Prostate gland (tissue), 2 donors: ENCODE measurements around the gene GALNTL6. TPM values are rescaled to one million over a fixed set of nuclear protein-coding genes. Genes with fewer than 3 reads are reported as not detected.

ENCODE experiments used
- DNase-seq: peaks from one replicate; pipeline ENCODE4 v3.0.0-alpha.2; 2019; ENCODE audit warnings: low spot score
- H3K27ac ChIP-seq, 2 donors: fragments of 200-600 bp; sonication (generic); 2 replicates each; pipeline ENCODE4 v1.5.1; 2017 to 2019
- H3K27me3 ChIP-seq: fragments of 200-600 bp; sonication (generic); replicated peaks from 2 replicates; pipeline ENCODE4 v1.5.1; 2019; ENCODE audit not compliant: insufficient read depth
- H3K36me3 ChIP-seq, 2 donors: fragments of 200-600 bp; sonication (generic); 1 replicate in 1 of 2; 2 replicates in 1 of 2; pipeline versions ENCODE4 v1.5.1 to v1.8.1; 2017 to 2019
- H3K4me1 ChIP-seq: fragments of 200-600 bp; sonication (generic); replicated peaks from 2 replicates; pipeline ENCODE4 v1.5.1; 2019
- H3K4me3 ChIP-seq, 2 donors: fragments of 200-600 bp; sonication (generic); 2 replicates each; pipeline ENCODE4 v1.5.1; 2017 to 2019
- H3K9me3 ChIP-seq: fragments of 200-600 bp; sonication (generic); 2 replicates; pipeline ENCODE4 v1.5.1; 2017
- POLR2A ChIP-seq: fragments of 450-650 bp; IDR thresholded peaks from one replicate; pipeline ENCODE4 v1.6.1; 2016; ENCODE audit warnings: antibody characterized with exemption, mild to moderate bottlenecking
- POLR2AphosphoS5 ChIP-seq: sonication (generic); formaldehyde crosslinking; IDR thresholded peaks from one replicate; pipeline ENCODE4 v1.6.1; 2017; ENCODE audit warnings: antibody characterized with exemption
- WGBS: methylation state at CpG from one replicate; pipeline ENCODE4 v1.1.5; 2018; 5-methylcytosine and 5-hydroxymethylcytosine counted together
- intact Hi-C: fragments of 100-400 bp; cut with DNase I; formaldehyde crosslinking; loops from one replicate; pipeline ENCODE4 v1.14.2; 2022
- total RNA-seq, 2 donors: library from RNA; depleted of rRNA; stranded (reverse); fragments of >200 nt; gene quantifications; one replicate each; pipeline ENCODE4 v1.1.0, GENCODE V29; 2016
- TF ChIP-seq, protein P1 (sequence below), 4 experiments: fragments of 200-600 bp in 2 of 4; fragments of 450-650 bp in 2 of 4; sonication (generic) in 2 of 4; IDR thresholded peaks; 1 replicate in 3 of 4; 2 replicates in 1 of 4; pipeline ENCODE4 v1.5.1; 2016 to 2019; ENCODE audit warnings: antibody characterized with exemption in 4 of 4, mild to moderate bottlenecking in 2 of 4, moderate library complexity in 2 of 4

The GALNTL6 gene
- total RNA-seq, 2 donors from 2014 or later: 0.23 to 0.85 TPM

DNA sequence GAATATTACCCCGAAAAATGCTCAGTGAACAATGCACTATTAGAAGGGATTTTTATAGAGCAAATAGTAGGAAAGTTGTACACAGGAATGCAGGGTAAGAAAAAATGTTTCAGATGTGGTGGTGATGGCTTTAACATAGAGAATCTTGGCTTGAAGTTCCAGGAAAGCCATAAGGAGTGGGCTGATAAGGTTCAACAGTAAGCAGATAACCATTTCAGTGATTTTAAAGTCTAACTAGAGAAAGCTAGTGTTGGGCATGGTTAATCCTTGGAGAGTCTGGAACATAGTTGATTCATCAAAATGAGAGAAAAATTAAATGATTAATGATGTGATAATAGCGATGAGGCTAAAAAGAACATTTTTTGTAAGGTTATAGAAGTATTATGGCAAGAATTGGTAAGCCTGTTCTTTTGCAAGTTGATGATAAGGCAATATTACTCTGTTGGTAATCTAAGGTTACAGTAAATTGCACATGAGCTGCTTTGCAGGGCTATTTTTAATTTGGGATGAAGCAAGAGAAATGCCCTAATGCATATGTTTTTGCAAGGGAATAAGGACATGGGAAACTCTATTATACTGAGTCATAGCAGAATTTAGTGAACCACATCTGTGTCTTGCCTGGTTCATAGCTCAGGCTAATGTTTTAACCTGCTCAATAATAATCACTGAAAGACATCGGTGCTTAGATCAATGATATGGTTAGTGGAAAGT lies 44.3 kb downstream of the GALNTL6 start:
- Histone ChIP-seq H3K9me3 (no peaks in the 10 kb centered on the region), H3K4me3 (no peak overlapping the region), H3K27me3 (no peaks in the 10 kb centered on the region), H3K4me1 (no peaks in the 10 kb centered on the region), H3K36me3 (no peaks in the 10 kb centered on the region), H3K27ac (no peak overlapping the region)
- DNase-seq: no peak
- WGBS: 72% methylated on average over 3 of the region's 3 CpGs
- intact Hi-C loops: no loop called here
- TF ChIP-seq POLR2AphosphoS5 (no peak), POLR2A (no peak)

DNA sequence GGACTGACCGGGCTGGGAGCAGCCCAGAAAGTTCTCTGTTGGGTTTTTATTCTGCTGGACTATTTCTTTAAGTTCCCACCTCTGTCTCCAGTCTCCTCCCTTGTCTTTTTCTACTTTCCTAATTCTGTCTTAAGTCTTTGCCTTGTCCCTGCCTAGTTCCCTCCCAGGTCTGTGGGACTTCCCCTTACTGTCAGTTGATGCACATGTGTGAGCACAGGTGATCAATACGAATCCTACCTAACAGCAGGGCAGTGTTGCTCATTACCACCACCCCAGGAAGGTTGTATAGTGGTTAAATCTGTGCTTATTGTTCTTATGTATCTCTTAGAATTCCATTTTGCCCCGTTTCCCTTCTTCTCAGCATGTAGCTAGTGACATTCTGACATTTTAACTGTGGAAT lies 62.1 kb downstream of the GALNTL6 start:
- no peak overlapping the region for H3K4me3 ChIP-seq
- TF ChIP-seq, protein P1, sequence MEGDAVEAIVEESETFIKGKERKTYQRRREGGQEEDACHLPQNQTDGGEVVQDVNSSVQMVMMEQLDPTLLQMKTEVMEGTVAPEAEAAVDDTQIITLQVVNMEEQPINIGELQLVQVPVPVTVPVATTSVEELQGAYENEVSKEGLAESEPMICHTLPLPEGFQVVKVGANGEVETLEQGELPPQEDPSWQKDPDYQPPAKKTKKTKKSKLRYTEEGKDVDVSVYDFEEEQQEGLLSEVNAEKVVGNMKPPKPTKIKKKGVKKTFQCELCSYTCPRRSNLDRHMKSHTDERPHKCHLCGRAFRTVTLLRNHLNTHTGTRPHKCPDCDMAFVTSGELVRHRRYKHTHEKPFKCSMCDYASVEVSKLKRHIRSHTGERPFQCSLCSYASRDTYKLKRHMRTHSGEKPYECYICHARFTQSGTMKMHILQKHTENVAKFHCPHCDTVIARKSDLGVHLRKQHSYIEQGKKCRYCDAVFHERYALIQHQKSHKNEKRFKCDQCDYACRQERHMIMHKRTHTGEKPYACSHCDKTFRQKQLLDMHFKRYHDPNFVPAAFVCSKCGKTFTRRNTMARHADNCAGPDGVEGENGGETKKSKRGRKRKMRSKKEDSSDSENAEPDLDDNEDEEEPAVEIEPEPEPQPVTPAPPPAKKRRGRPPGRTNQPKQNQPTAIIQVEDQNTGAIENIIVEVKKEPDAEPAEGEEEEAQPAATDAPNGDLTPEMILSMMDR (IDR thresholded peaks at IDR 0.05): no peak
- TF ChIP-seq POLR2AphosphoS5: no peak
- TF ChIP-seq POLR2A: no peak
- 74% methylated on average over 3 of the region's 3 CpGs for WGBS
- no peaks in the 10 kb centered on the region for H3K9me3 ChIP-seq
- H3K36me3 ChIP-seq: no peaks in the 10 kb centered on the region
- H3K27ac ChIP-seq: no peak overlapping the region
- H3K4me1 ChIP-seq: no peaks in the 10 kb centered on the region
- intact Hi-C loops: no loop called here
- no peak for DNase-seq
- H3K27me3 ChIP-seq: no peaks in the 10 kb centered on the region

DNA sequence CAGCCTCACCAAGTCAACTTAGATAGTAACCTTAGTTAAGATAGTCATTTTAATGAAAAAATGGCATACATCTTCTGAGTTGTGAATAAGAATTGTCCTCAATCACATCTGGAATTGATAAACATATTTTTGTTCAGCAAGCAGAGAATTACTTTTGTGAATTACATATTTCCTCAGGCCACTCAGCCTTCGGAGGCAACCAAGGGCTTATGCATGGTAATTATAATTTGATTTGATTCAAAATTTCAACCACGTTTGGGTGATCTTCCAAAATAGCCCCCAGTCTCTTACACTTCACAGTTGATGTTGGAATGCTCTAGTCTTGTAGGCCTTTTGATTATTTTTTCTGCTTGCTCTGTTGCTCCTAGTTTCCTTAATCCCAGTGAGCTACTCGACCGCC lies 63.4 kb downstream of the GALNTL6 start:
- no peak overlapping the region for H3K4me3 ChIP-seq
- H3K27me3 ChIP-seq: no peaks in the 10 kb centered on the region
- WGBS: 84% methylated on average over 4 of the region's 4 CpGs
- no peak for TF ChIP-seq POLR2AphosphoS5
- no peak for TF ChIP-seq POLR2A
- no peak for DNase-seq
- H3K9me3 ChIP-seq: no peaks in the 10 kb centered on the region
- H3K4me1 ChIP-seq: no peaks in the 10 kb centered on the region
- intact Hi-C loops: no loop called here
- H3K36me3 ChIP-seq: no peaks in the 10 kb centered on the region
- no peak overlapping the region for H3K27ac ChIP-seq

DNA sequence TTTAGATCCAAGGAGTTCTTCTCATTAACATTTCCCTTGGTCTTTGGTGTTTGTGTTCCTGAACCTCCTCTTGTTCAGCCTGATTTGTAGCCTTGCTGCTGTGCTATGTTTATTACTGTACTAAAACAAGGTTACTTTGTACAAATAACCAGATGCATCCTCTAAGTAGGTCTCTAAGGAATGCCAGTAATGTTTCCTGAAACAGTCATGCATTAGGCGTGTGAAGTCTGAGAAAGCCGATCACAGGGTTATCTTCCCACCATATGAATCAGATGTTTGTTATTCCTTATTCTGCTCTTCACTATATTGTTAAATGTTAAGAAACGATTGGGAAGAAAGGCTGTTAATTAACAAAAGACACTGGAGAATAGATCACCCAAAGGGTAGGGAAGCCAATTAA lies 66.9 kb downstream of the GALNTL6 start:
- intact Hi-C loops: no loop called here
- no peak overlapping the region for H3K4me3 ChIP-seq
- H3K27ac ChIP-seq: no peak overlapping the region
- TF ChIP-seq, protein P1 (IDR thresholded peaks at IDR 0.05): no peak
- no peak for TF ChIP-seq POLR2AphosphoS5
- TF ChIP-seq POLR2A: no peak
- WGBS: 50% methylated on average over 3 of the region's 3 CpGs
- no peak for DNase-seq
- no peaks in the 10 kb centered on the region for H3K27me3 ChIP-seq
- no peaks in the 10 kb centered on the region for H3K4me1 ChIP-seq
- H3K36me3 ChIP-seq: no peaks in the 10 kb centered on the region
- H3K9me3 ChIP-seq: no peaks in the 10 kb centered on the region

DNA sequence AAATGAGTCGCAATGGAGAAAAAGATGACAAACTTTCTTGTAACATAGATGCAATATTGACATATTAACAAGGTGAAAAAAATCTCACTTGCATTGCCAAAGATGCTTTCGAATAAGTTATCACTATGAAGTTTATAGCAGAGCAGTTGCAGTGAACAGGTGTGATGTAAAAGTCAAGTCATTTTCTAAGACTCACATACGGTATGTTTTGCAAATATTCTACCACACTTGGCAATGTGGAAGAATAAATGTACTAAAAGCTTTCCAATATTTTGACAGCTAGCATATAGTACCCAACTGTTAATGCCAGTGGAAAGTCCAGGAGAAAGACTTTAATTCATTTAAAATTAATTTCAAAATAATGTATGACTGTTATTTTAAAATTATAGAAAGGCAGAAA lies 76.5 kb downstream of the GALNTL6 start:
- no peak for DNase-seq
- intact Hi-C loops: no loop called here
- H3K4me1 ChIP-seq: no peaks in the 10 kb centered on the region
- no peaks in the 10 kb centered on the region for H3K27me3 ChIP-seq
- H3K27ac ChIP-seq: no peak overlapping the region
- no peaks in the 10 kb centered on the region for H3K9me3 ChIP-seq
- no peak overlapping the region for H3K4me3 ChIP-seq
- H3K36me3 ChIP-seq: no peaks in the 10 kb centered on the region
- TF ChIP-seq POLR2A (no peak), POLR2AphosphoS5 (no peak)
- TF ChIP-seq, protein P1 (IDR thresholded peaks at IDR 0.05): no peak
- 74% methylated on average over 3 of the region's 3 CpGs for WGBS

DNA sequence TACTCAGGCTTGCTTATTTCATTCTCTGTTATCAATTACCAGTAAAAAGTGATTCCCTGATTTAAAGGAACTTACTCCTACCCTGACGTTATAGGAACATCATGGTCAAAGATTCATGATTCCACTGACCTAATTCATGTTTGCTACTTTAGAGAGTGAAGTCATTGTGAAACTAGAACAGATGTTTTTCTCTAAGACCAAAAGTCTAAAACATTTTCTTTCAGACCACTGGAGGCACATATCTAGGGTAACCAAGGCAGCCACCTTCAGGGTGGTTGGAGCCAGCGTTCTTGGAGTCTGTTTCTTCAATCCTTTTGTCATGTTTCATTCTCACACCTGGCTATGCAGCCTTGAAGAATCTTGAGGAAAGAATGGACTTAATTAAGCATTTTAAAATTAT lies 77.8 kb downstream of the GALNTL6 start:
- Histone ChIP-seq H3K27me3 (no peaks in the 10 kb centered on the region), H3K4me3 (no peak overlapping the region), H3K27ac (no peak overlapping the region), H3K36me3 (no peaks in the 10 kb centered on the region), H3K9me3 (no peaks in the 10 kb centered on the region), H3K4me1 (no peaks in the 10 kb centered on the region)
- DNase-seq: no peak
- 74% methylated on average over 2 of the region's 2 CpGs for WGBS
- TF ChIP-seq, protein P1 (IDR thresholded peaks at IDR 0.05): no peak
- TF ChIP-seq POLR2AphosphoS5: no peak
- no peak for TF ChIP-seq POLR2A
- intact Hi-C loops: no loop called here
